ENCODE data around the gene OBSL1.
A peak's percentile ranks its signal among the peaks of the same experiment; 100 is the strongest.

The OBSL1 gene

GRCh38 chr2:219612577-219613286 lies 41.4 kb upstream of the OBSL1 start:
- FAIRE-seq (peak; percentile 66), DNase-seq (ENCODE audit: insufficient read length, low spot score) (no peak)
- TF ChIP-seq POLR2A (IDR thresholded peaks at IDR 0.05; ENCODE audit: low read depth, low read length) (no peak), TAF1 (IDR thresholded peaks at IDR 0.05; ENCODE audit: low read depth, low read length) (no peak), SPI1 (IDR thresholded peaks at IDR 0.05; ENCODE audit: low read depth, low read length) (no peak), POU2F2 (IDR thresholded peaks at IDR 0.05; ENCODE audit: low read depth, low read length) (no peak), POLR2AphosphoS5 (IDR thresholded peaks at IDR 0.05; ENCODE audit: low read depth, low read length) (no peak), PAX5 (IDR thresholded peaks at IDR 0.05; ENCODE audit: insufficient read depth, low read length, severe bottlenecking) (no peak)

GRCh38 chr2:219611866-219612576 lies 40.7 kb upstream of the OBSL1 start:
- no peak for FAIRE-seq
- no peak for DNase-seq (ENCODE audit: insufficient read length, low spot score)
- TF ChIP-seq POLR2A (IDR thresholded peaks at IDR 0.05; ENCODE audit: low read depth, low read length) (no peak), POLR2AphosphoS5 (IDR thresholded peaks at IDR 0.05; ENCODE audit: low read depth, low read length) (no peak), PAX5 (IDR thresholded peaks at IDR 0.05; ENCODE audit: insufficient read depth, low read length, severe bottlenecking) (no peak)

GRCh38 chr2:219611306-219611705 lies 40.0 kb upstream of the OBSL1 start:
- FAIRE-seq, result no peak
- no peak for DNase-seq (ENCODE audit: insufficient read length, low spot score)
- TF ChIP-seq PAX5 (IDR thresholded peaks at IDR 0.05; ENCODE audit: insufficient read depth, low read length, severe bottlenecking) (no peak), SPI1 (IDR thresholded peaks at IDR 0.05; ENCODE audit: low read depth, low read length) (no peak), POLR2A (IDR thresholded peaks at IDR 0.05; ENCODE audit: low read depth, low read length) (no peak), POLR2AphosphoS5 (IDR thresholded peaks at IDR 0.05; ENCODE audit: low read depth, low read length) (no peak), TAF1 (IDR thresholded peaks at IDR 0.05; ENCODE audit: low read depth, low read length) (no peak), POU2F2 (IDR thresholded peaks at IDR 0.05; ENCODE audit: low read depth, low read length) (no peak)

GRCh38 chr2:219609149-219609750 lies 37.9 kb upstream of the OBSL1 start:
- FAIRE-seq, result no peak
- no peak for DNase-seq (ENCODE audit: insufficient read length, low spot score)
- TF ChIP-seq POU2F2 (IDR thresholded peaks at IDR 0.05; ENCODE audit: low read depth, low read length), result no peak
- TF ChIP-seq PAX5 (IDR thresholded peaks at IDR 0.05; ENCODE audit: insufficient read depth, low read length, severe bottlenecking), result no peak
- no peak for TF ChIP-seq SPI1 (IDR thresholded peaks at IDR 0.05; ENCODE audit: low read depth, low read length)
- no peak for TF ChIP-seq POLR2A (IDR thresholded peaks at IDR 0.05; ENCODE audit: low read depth, low read length)
- no peak for TF ChIP-seq TAF1 (IDR thresholded peaks at IDR 0.05; ENCODE audit: low read depth, low read length)
- TF ChIP-seq POLR2AphosphoS5 (IDR thresholded peaks at IDR 0.05; ENCODE audit: low read depth, low read length), result no peak

- DNase-seq (ENCODE audit: insufficient read length, low spot score) (no peak), FAIRE-seq (no peak)
- TF ChIP-seq PAX5 (IDR thresholded peaks at IDR 0.05; ENCODE audit: insufficient read depth, low read length, severe bottlenecking) (no peak), POLR2AphosphoS5 (IDR thresholded peaks at IDR 0.05; ENCODE audit: low read depth, low read length) (no peak), POLR2A (IDR thresholded peaks at IDR 0.05; ENCODE audit: low read depth, low read length) (no peak), SPI1 (IDR thresholded peaks at IDR 0.05; ENCODE audit: low read depth, low read length) (no peak), POU2F2 (IDR thresholded peaks at IDR 0.05; ENCODE audit: low read depth, low read length) (no peak), TAF1 (IDR thresholded peaks at IDR 0.05; ENCODE audit: low read depth, low read length) (no peak)
Observed at GRCh38 chr2:219608399-219608964, 37.1 kb upstream of the OBSL1 start.

- FAIRE-seq (no peak), DNase-seq (ENCODE audit: insufficient read length, low spot score) (no peak)
- no peak for TF ChIP-seq PAX5 (IDR thresholded peaks at IDR 0.05; ENCODE audit: insufficient read depth, low read length, severe bottlenecking)
- TF ChIP-seq TAF1 (IDR thresholded peaks at IDR 0.05; ENCODE audit: low read depth, low read length), result no peak
- TF ChIP-seq POU2F2 (IDR thresholded peaks at IDR 0.05; ENCODE audit: low read depth, low read length), result no peak
- no peak for TF ChIP-seq POLR2AphosphoS5 (IDR thresholded peaks at IDR 0.05; ENCODE audit: low read depth, low read length)
- TF ChIP-seq SPI1 (IDR thresholded peaks at IDR 0.05; ENCODE audit: low read depth, low read length), result no peak
- no peak for TF ChIP-seq POLR2A (IDR thresholded peaks at IDR 0.05; ENCODE audit: low read depth, low read length)
Observed at GRCh38 chr2:219607931-219608330, 36.6 kb upstream of the OBSL1 start.

- FAIRE-seq, result no peak
- no peak for DNase-seq (ENCODE audit: insufficient read length, low spot score)
- TF ChIP-seq POU2F2 (IDR thresholded peaks at IDR 0.05; ENCODE audit: low read depth, low read length) (no peak), TAF1 (IDR thresholded peaks at IDR 0.05; ENCODE audit: low read depth, low read length) (no peak), PAX5 (IDR thresholded peaks at IDR 0.05; ENCODE audit: insufficient read depth, low read length, severe bottlenecking) (no peak), SPI1 (IDR thresholded peaks at IDR 0.05; ENCODE audit: low read depth, low read length) (no peak), POLR2AphosphoS5 (IDR thresholded peaks at IDR 0.05; ENCODE audit: low read depth, low read length) (no peak), POLR2A (IDR thresholded peaks at IDR 0.05; ENCODE audit: low read depth, low read length) (no peak)
Observed at GRCh38 chr2:219605607-219605954, 34.2 kb upstream of the OBSL1 start.

GRCh38 chr2:219603771-219604170 lies 32.4 kb upstream of the OBSL1 start:
- FAIRE-seq (no peak), DNase-seq (ENCODE audit: insufficient read length, low spot score) (no peak)
- TF ChIP-seq POLR2A (IDR thresholded peaks at IDR 0.05; ENCODE audit: low read depth, low read length), result no peak
- TF ChIP-seq POLR2AphosphoS5 (IDR thresholded peaks at IDR 0.05; ENCODE audit: low read depth, low read length), result no peak
- no peak for TF ChIP-seq POU2F2 (IDR thresholded peaks at IDR 0.05; ENCODE audit: low read depth, low read length)
- peak; percentile 88 for TF ChIP-seq SPI1 (IDR thresholded peaks at IDR 0.05; ENCODE audit: low read depth, low read length)
- no peak for TF ChIP-seq PAX5 (IDR thresholded peaks at IDR 0.05; ENCODE audit: insufficient read depth, low read length, severe bottlenecking)

Data from GM12891 (cell line).